Natural killer cell (primary cell): ENCODE measurements around the gene ALLC. TPM values are rescaled to one million over a fixed set of nuclear protein-coding genes. Genes with fewer than 3 reads are reported as not detected.

ENCODE experiments used
- ATAC-seq, 3 donors: fragments of 150-1000 bp in 2 of 3; fragments of 200-7000 bp in 1 of 3; cut with Tn5 transposase; 1 replicate in 1 of 3; 2 replicates in 2 of 3; pipeline ENCODE4 v1.10.0; 2021; ENCODE audit warnings: mild to moderate bottlenecking in 2 of 3, moderate library complexity in 2 of 3
- DNase-seq, 2 donors: peaks; one replicate each; pipeline versions ENCODE4 v3.0.0 to v3.0.0-alpha.2; 2013 to 2021; ENCODE audit warnings: mixed read lengths in 1 of 2
- H3K27ac ChIP-seq: one replicate; pipeline ENCODE4 v1.5.1; 2013; ENCODE audit warnings: mild to moderate bottlenecking, low read length
- H3K27me3 ChIP-seq: one replicate; pipeline ENCODE4 v1.6.1; 2013; ENCODE audit warnings: low read length; ENCODE audit not compliant: control insufficient read depth, insufficient read depth
- H3K36me3 ChIP-seq: one replicate; pipeline ENCODE4 v1.6.1; 2013; ENCODE audit warnings: low read length; ENCODE audit not compliant: control insufficient read depth, insufficient read depth
- H3K4me1 ChIP-seq: one replicate; pipeline ENCODE4 v1.6.1; 2013; ENCODE audit warnings: low read length; ENCODE audit not compliant: control insufficient read depth, insufficient read depth
- H3K4me3 ChIP-seq: one replicate; pipeline ENCODE4 v1.5.1; 2013; ENCODE audit warnings: low read length
- H3K9me3 ChIP-seq: one replicate; pipeline ENCODE4 v1.6.1; 2013; ENCODE audit warnings: low read length; ENCODE audit not compliant: control insufficient read depth, insufficient read depth
- H3K27ac Mint-ChIP-seq, 2 donors: one replicate each; pipeline ENCODE4 v1.8.0; 2022; ENCODE audit warnings: mild to moderate bottlenecking in 2 of 2, mixed read lengths in 2 of 2, moderate library complexity in 1 of 2
- H3K27me3 Mint-ChIP-seq, 2 donors: one replicate each; pipeline ENCODE4 v1.8.0; 2022; ENCODE audit warnings: low read depth in 2 of 2, mixed read lengths in 2 of 2
- H3K36me3 Mint-ChIP-seq: one replicate; pipeline ENCODE4 v1.8.0; 2022; ENCODE audit warnings: mixed read lengths
- H3K4me1 Mint-ChIP-seq, 2 donors: one replicate each; pipeline ENCODE4 v1.8.0; 2022; ENCODE audit warnings: mixed read lengths in 2 of 2
- H3K4me3 Mint-ChIP-seq: one replicate; pipeline ENCODE4 v1.8.0; 2022; ENCODE audit warnings: mild to moderate bottlenecking, moderate library complexity, mixed read lengths
- H3K9me3 Mint-ChIP-seq, 2 donors: one replicate each; pipeline ENCODE4 v1.8.0; 2022; ENCODE audit warnings: mixed read lengths in 2 of 2
- CTCF ChIP-seq: fragments of 200-600 bp; IDR thresholded peaks from one replicate; pipeline ENCODE4 v1.8.0; 2022; ENCODE audit warnings: antibody characterized with exemption
- WGBS: methylation state at CpG from one replicate; pipeline ENCODE4 v1.1.7; 2013; ENCODE audit warnings: missing lambda C conversion rate; ENCODE audit not compliant: insufficient coverage; 5-methylcytosine and 5-hydroxymethylcytosine counted together
- intact Hi-C: fragments of 100-400 bp; cut with micrococcal nuclease; formaldehyde crosslinking; loops from one replicate; pipeline ENCODE4 v1.14.2; 2022
- total RNA-seq, 4 donors: library from RNA; stranded (reverse); fragments of 120-200 nt in 1 of 4; gene quantifications; one replicate each; pipeline versions ENCODE4 v1.2.3 to v1.2.4, GENCODE V29; 2013 to 2022

Gene ALLC
- total RNA-seq, 3 donors from 2014 or later (not counting 1 experiment from before 2014, with no cell fraction given) = not detected

GRCh38 chr2:3626118-3626811 lies 31.7 kb upstream of the ALLC start:
- Histone ChIP-seq H3K9me3 (no peaks in the 10 kb centered on the region), H3K4me3 (no peak overlapping the region), H3K36me3 (no peaks in the 10 kb centered on the region), H3K4me1 (no peaks in the 10 kb centered on the region), H3K27ac (no peak overlapping the region), H3K27me3 (no peaks in the 10 kb centered on the region)
- Mint-ChIP-seq H3K27ac (no peak overlapping the region), H3K9me3 (no peaks in the 10 kb centered on the region), H3K36me3 (no peaks in the 10 kb centered on the region), H3K4me1 (no peaks in the 10 kb centered on the region), H3K4me3 (no peak overlapping the region), H3K27me3 (peaks cover 0 to 5% of the 10 kb centered on the region in 2 donors)
- DNase-seq = no peak
- intact Hi-C loops = no loop called here
- TF ChIP-seq CTCF = no peak
- no peak for ATAC-seq
- 83% methylated on average over 12 of the region's 12 CpGs for WGBS

- ATAC-seq (no peak), DNase-seq (no peak)
- no peaks in the 10 kb centered on the region for H3K9me3 Mint-ChIP-seq
Observed at GRCh38 chr2:3626812-3627499, 31.0 kb upstream of the ALLC start.

GRCh38 chr2:3627500-3628100 lies 30.4 kb upstream of the ALLC start:
- no peaks in the 10 kb centered on the region for H3K27me3 ChIP-seq
- H3K27me3 Mint-ChIP-seq = peaks cover 0 to 5% of the 10 kb centered on the region in 2 donors
- no peaks in the 10 kb centered on the region for H3K9me3 Mint-ChIP-seq
- 93% methylated on average over 21 of the region's 21 CpGs for WGBS
- no peak overlapping the region for H3K4me3 ChIP-seq
- H3K36me3 Mint-ChIP-seq = no peaks in the 10 kb centered on the region
- H3K4me3 Mint-ChIP-seq = no peak overlapping the region
- H3K27ac Mint-ChIP-seq = no peak overlapping the region
- no peaks in the 10 kb centered on the region for H3K9me3 ChIP-seq
- H3K4me1 Mint-ChIP-seq = no peaks in the 10 kb centered on the region
- H3K36me3 ChIP-seq = no peaks in the 10 kb centered on the region
- intact Hi-C loops = no loop called here
- H3K4me1 ChIP-seq = no peaks in the 10 kb centered on the region
- no peak for TF ChIP-seq CTCF
- no peak for ATAC-seq
- DNase-seq = no peak
- H3K27ac ChIP-seq = no peak overlapping the region

More at GRCh38 chr2:3626812-3627499, 31.0 kb upstream of the ALLC start:
- Mint-ChIP-seq H3K4me3 (no peak overlapping the region), H3K27ac (no peak overlapping the region), H3K36me3 (no peaks in the 10 kb centered on the region), H3K4me1 (no peaks in the 10 kb centered on the region), H3K27me3 (peaks cover 0 to 5% of the 10 kb centered on the region in 2 donors)
- Histone ChIP-seq H3K4me1 (no peaks in the 10 kb centered on the region), H3K9me3 (no peaks in the 10 kb centered on the region), H3K27me3 (no peaks in the 10 kb centered on the region), H3K36me3 (no peaks in the 10 kb centered on the region), H3K27ac (no peak overlapping the region), H3K4me3 (no peak overlapping the region)
- 94% methylated on average over 25 of the region's 25 CpGs for WGBS
- no peak for TF ChIP-seq CTCF
- intact Hi-C loops = no loop called here
